ENCODE data around the gene CDC42BPB. TPM values are rescaled to one million over a fixed set of nuclear protein-coding genes. Genes with fewer than 3 reads are reported as not detected.

Gene CDC42BPB
- total RNA-seq, 6 donors from 2014 or later = 108 to 268 (median 124) TPM

- Histone ChIP-seq H3K4me3 (peak within 1 kb of the TSS in 2 of 4 donors; percentile 13 to 33), H3K27ac (peak within 1 kb of the TSS; percentile 47 to 70 (median 66)), H3K36me3 (no peaks in the 10 kb centered on the region), H3K27me3 (no peaks in the 10 kb centered on the region), H3K9me3 (no peaks in the 10 kb centered on the region), H3K4me1 (peaks cover 11 to 29% (median 19%) of the 10 kb centered on the region in 4 donors)
- TF ChIP-seq CTCF (IDR thresholded peaks at IDR 0.05) (no peak), POLR2A (IDR thresholded peaks at IDR 0.05) (no peak), EP300 (IDR thresholded peaks at IDR 0.05) (no peak), POLR2AphosphoS5 (IDR thresholded peaks at IDR 0.05) (no peak)
- ATAC-seq (ENCODE audit: low FRiP score in 2 of 2) (peak in 1 of 2 donors; percentile 11), DNase-seq (peak in 1 of 2 donors; percentile 76)
- WGBS, 2 donors = 44 to 78% methylated on average over 10 to 22 of the region's 23 CpGs
These were observed 37.3 kb upstream of the CDC42BPB start, which contains the start of gene EXOC3L4 for GRCh38 chr14:103094406-103095209. EXOC3L4 (plus strand) TSS chr14:103094725; CDS start chr14:103100220, 5,495 bp downstream.

DNA sequence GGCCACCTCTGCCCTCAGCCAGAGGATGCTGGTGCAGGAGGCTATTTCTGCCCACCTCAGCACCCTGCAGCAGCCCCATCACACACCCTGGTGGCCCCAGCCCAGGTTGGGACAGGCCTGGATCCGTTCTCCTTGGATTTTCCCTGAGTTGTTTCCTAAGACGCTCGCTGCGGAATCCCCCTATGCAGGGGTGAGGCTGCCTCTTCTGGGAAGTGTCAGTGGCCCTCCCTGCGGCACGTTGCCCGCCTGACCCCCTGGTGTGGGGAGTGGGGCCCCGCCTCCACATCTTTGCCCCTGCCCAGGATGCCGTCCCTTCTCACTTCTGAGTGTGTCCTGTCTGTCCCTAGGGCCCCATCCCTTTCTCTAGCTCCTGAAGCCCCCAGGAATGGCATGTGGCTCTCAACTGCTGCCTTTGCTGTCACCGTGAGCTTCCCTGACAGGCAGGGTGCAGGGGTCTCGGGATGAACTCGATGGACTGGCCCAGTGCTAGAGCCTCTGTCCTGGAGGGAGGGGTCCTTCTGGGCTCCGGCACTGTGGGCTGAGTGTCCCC lies 36.6 kb upstream of the CDC42BPB start:
- no peaks in the 10 kb centered on the region for H3K9me3 ChIP-seq
- H3K27me3 ChIP-seq = no peaks in the 10 kb centered on the region
- H3K4me3 ChIP-seq = peak overlapping the region in 2 of 4 donors; percentile 13 to 33
- no peaks in the 10 kb centered on the region for H3K36me3 ChIP-seq
- peaks cover 11 to 29% (median 19%) of the 10 kb centered on the region in 4 donors for H3K4me1 ChIP-seq
- 75 to 76% methylated on average over 12 of the region's 13 CpGs for WGBS, 2 donors
- ATAC-seq (ENCODE audit: low FRiP score in 2 of 2) (no peak), DNase-seq (peak in 1 of 2 donors; percentile 58)
- H3K27ac ChIP-seq = peak overlapping the region; percentile 47 to 70 (median 66)
- TF ChIP-seq CTCF (IDR thresholded peaks at IDR 0.05) (no peak), POLR2A (IDR thresholded peaks at IDR 0.05) (no peak), POLR2AphosphoS5 (IDR thresholded peaks at IDR 0.05) (no peak), EP300 (IDR thresholded peaks at IDR 0.05) (no peak)

GRCh38 chr14:103091883-103092222 lies 34.5 kb upstream of the CDC42BPB start:
- Histone ChIP-seq H3K27ac (peak overlapping the region in 2 of 4 donors; percentile 18 to 45), H3K36me3 (no peaks in the 10 kb centered on the region), H3K4me1 (peaks cover 11 to 29% (median 19%) of the 10 kb centered on the region in 4 donors), H3K9me3 (no peaks in the 10 kb centered on the region), H3K4me3 (peak overlapping the region in 3 of 4 donors; percentile 44 to 58 (median 53)), H3K27me3 (no peaks in the 10 kb centered on the region)
- 52 to 65% methylated on average over 6 to 8 of the region's 9 CpGs for WGBS, 2 donors
- ATAC-seq (ENCODE audit: low FRiP score in 2 of 2) = no peak
- DNase-seq = no peak
- TF ChIP-seq CTCF (IDR thresholded peaks at IDR 0.05) = no peak
- no peak for TF ChIP-seq POLR2A (IDR thresholded peaks at IDR 0.05)
- no peak for TF ChIP-seq POLR2AphosphoS5 (IDR thresholded peaks at IDR 0.05)
- TF ChIP-seq EP300 (IDR thresholded peaks at IDR 0.05) = no peak

GRCh38 chr14:103091041-103091882 lies 33.9 kb upstream of the CDC42BPB start:
- no peaks in the 10 kb centered on the region for H3K9me3 ChIP-seq
- H3K27ac ChIP-seq = peak overlapping the region in 2 of 4 donors; percentile 18 to 45
- peaks cover 11 to 29% (median 19%) of the 10 kb centered on the region in 4 donors for H3K4me1 ChIP-seq
- no peaks in the 10 kb centered on the region for H3K27me3 ChIP-seq
- DNase-seq (peak; percentile 74 to 94), ATAC-seq (ENCODE audit: low FRiP score in 2 of 2) (peak; percentile 41 to 79)
- no peaks in the 10 kb centered on the region for H3K36me3 ChIP-seq
- WGBS, 2 donors = 25 to 53% methylated on average over 6 to 16 of the region's 69 CpGs
- TF ChIP-seq EP300 (IDR thresholded peaks at IDR 0.05) (no peak), POLR2AphosphoS5 (IDR thresholded peaks at IDR 0.05) (no peak), POLR2A (IDR thresholded peaks at IDR 0.05) (no peak), CTCF (IDR thresholded peaks at IDR 0.05) (peak; percentile 55 to 78 (median 64))
- peak overlapping the region in 3 of 4 donors; percentile 44 to 58 (median 53) for H3K4me3 ChIP-seq

All from upper lobe of left lung (tissue), 6 donors.